GM12878 (cell line): ENCODE results near the gene PAN3. TPM values are rescaled to one million over a fixed set of nuclear protein-coding genes. Genes with fewer than 3 reads are reported as not detected.

Experiments used
- ATAC-seq: fragments of 200-7000 bp; cut with Tn5 transposase; 3 replicates; pipeline ENCODE4 v1.9.1; 2020; ENCODE audit warnings: mild to moderate bottlenecking, moderate library complexity
- BruUV-seq: library from RNA; stranded (reverse); fragments of 400-500 nt; replicated peaks from 2 replicates; lab custom pipeline; 2021; lab: Mats Ljungman, UMichigan
- CTCF ChIA-PET: fragments of 300-600 bp; sonication (Branson Sonifier 250); formaldehyde crosslinking; extraction: SDS; loops from one replicate; lab custom pipeline; 2021; ENCODE audit warnings: inconsistent platforms; lab: Yijun Ruan, JAX
- POLR2A ChIA-PET: fragments of 350-600 bp; formaldehyde crosslinking; extraction: SDS; loops from one replicate; lab custom pipeline; 2021; ENCODE audit warnings: inconsistent platforms; lab: Charles Lee
- RAD21 ChIA-PET: fragments of 300-600 bp; sonication (Branson Sonifier 250); formaldehyde crosslinking; loops from one replicate; lab custom pipeline; 2023; ENCODE audit warnings: antibody characterized with exemption; ENCODE audit not compliant: unreplicated experiment; lab: Charles Lee
- SMC1A ChIA-PET: fragments of 300-600 bp; sonication (Branson Sonifier 250); formaldehyde crosslinking; loops from one replicate; lab custom pipeline; 2023; ENCODE audit not compliant: unreplicated experiment, uncharacterized antibody; lab: Charles Lee
- DNase-seq: peaks from one replicate; pipeline ENCODE4 v3.0.0-alpha.2; 2011; ENCODE audit warnings: low read depth, low spot score
- FAIRE-seq: peaks from 3 replicates; lab custom pipeline; 2011; peaks lifted over from hg19 to GRCh38; lab: Jason Lieb, UNC
- H2AFZ ChIP-seq: 2 replicates; pipeline ENCODE4 v1.6.0; 2011; ENCODE audit warnings: low read depth, low read length, control low read depth; ENCODE audit not compliant: control insufficient read depth
- H3K27ac ChIP-seq: 2 replicates; pipeline ENCODE4 v1.5.1; 2011; ENCODE audit warnings: control low read depth; ENCODE audit not compliant: control insufficient read depth, insufficient read depth
- H3K27me3 ChIP-seq, 2 experiments: replicated peaks in 1 of 2; 2 replicates each; pipeline versions ENCODE4 v1.6.0 to v1.6.1; 2011; ENCODE audit warnings: low read length in 1 of 2; ENCODE audit not compliant: control insufficient read depth in 2 of 2, insufficient read depth in 2 of 2
- H3K36me3 ChIP-seq, 2 experiments: 2 replicates each; pipeline ENCODE4 v1.5.1; 2011; ENCODE audit warnings: low read length in 1 of 2; ENCODE audit not compliant: control insufficient read depth in 2 of 2, insufficient read depth in 2 of 2
- H3K4me1 ChIP-seq: 2 replicates; pipeline ENCODE4 v1.6.1; 2011; ENCODE audit warnings: mild to moderate bottlenecking, low read length, moderate library complexity, mixed read lengths; ENCODE audit not compliant: control insufficient read depth, insufficient read depth
- H3K4me2 ChIP-seq: 2 replicates; pipeline ENCODE4 v1.6.0; 2011; ENCODE audit warnings: control low read depth; ENCODE audit not compliant: control insufficient read depth, insufficient read depth
- H3K4me3 ChIP-seq: fragments of 200-600 bp; sonication (generic); 2 replicates; pipeline ENCODE4 v1.5.1; 2016
- H3K79me2 ChIP-seq: 2 replicates; pipeline ENCODE4 v1.6.0; 2011; ENCODE audit warnings: low read length; ENCODE audit not compliant: control insufficient read depth, insufficient read depth
- H3K9ac ChIP-seq: 2 replicates; pipeline ENCODE4 v1.8.0; 2011; ENCODE audit warnings: low read length, control low read depth, mixed read lengths; ENCODE audit not compliant: control insufficient read depth, insufficient read depth
- H3K9me3 ChIP-seq: replicated peaks from 3 replicates; pipeline ENCODE4 v1.5.1; 2011; ENCODE audit warnings: mild to moderate bottlenecking, low read length; ENCODE audit not compliant: control insufficient read depth, insufficient read depth
- H4K20me1 ChIP-seq: 2 replicates; pipeline ENCODE4 v1.6.0; 2011; ENCODE audit not compliant: control insufficient read depth, insufficient read depth
- CEBPZ ChIP-seq: fragments of 150-350 bp; IDR thresholded peaks from 2 replicates; pipeline ENCODE4 v1.6.1; 2016; ENCODE audit warnings: low read depth, low read length
- FOXK2 ChIP-seq: fragments of 450-650 bp; IDR thresholded peaks from 2 replicates; pipeline ENCODE4 v1.6.1; 2017; ENCODE audit warnings: mild to moderate bottlenecking, moderate library complexity
- FOXM1 ChIP-seq: IDR thresholded peaks from 2 replicates; pipeline ENCODE4 v1.6.1; 2012; ENCODE audit warnings: low read depth, mild to moderate bottlenecking, inconsistent platforms, low read length, moderate library complexity
- MLLT1 ChIP-seq: fragments of 450-650 bp; IDR thresholded peaks from 2 replicates; pipeline ENCODE4 v1.6.1; 2016; ENCODE audit warnings: mild to moderate bottlenecking
- MYC ChIP-seq: IDR thresholded peaks from 2 replicates; pipeline ENCODE4 v1.6.1; 2011; ENCODE audit warnings: mild to moderate bottlenecking, low read length, moderate library complexity, inconsistent platforms; ENCODE audit not compliant: insufficient read depth, insufficient replicate concordance, insufficient read length, severe bottlenecking
- NFYB ChIP-seq: IDR thresholded peaks from 2 replicates; pipeline ENCODE4 v1.6.1; 2011; ENCODE audit warnings: low read depth, mild to moderate bottlenecking, low read length, improper control_type of control experiment, moderate library complexity; ENCODE audit not compliant: insufficient read depth
- PKNOX1 ChIP-seq: fragments of 450-650 bp; IDR thresholded peaks from 2 replicates; pipeline ENCODE4 v1.6.1; 2016; ENCODE audit warnings: mild to moderate bottlenecking
- POU2F2 ChIP-seq: IDR thresholded peaks from 3 replicates; pipeline ENCODE4 v1.6.1; 2011; ENCODE audit warnings: low read depth, mild to moderate bottlenecking, low read length, borderline replicate concordance
- RAD51 ChIP-seq: fragments of 450-650 bp; IDR thresholded peaks from 2 replicates; pipeline ENCODE4 v1.6.1; 2016; ENCODE audit warnings: moderate library complexity, mild to moderate bottlenecking, inconsistent platforms
- RB1 ChIP-seq: fragments of 450-650 bp; formaldehyde crosslinking; IDR thresholded peaks from 2 replicates; pipeline ENCODE4 v1.6.1; 2017; ENCODE audit warnings: mild to moderate bottlenecking, borderline replicate concordance
- RELA ChIP-seq: fragments of 450-650 bp; IDR thresholded peaks from 2 replicates; pipeline ENCODE4 v1.8.0; 2014; ENCODE audit warnings: borderline replicate concordance; ENCODE audit not compliant: partially characterized antibody
- SPI1 ChIP-seq: IDR thresholded peaks from 2 replicates; pipeline ENCODE4 v1.6.1; 2011; ENCODE audit warnings: low read depth, mild to moderate bottlenecking, low read length, moderate library complexity, borderline replicate concordance; ENCODE audit not compliant: insufficient read depth
- ZBTB4 ChIP-seq: fragments of 450-650 bp; formaldehyde crosslinking; IDR thresholded peaks from 2 replicates; pipeline ENCODE4 v1.4.0; 2022; ENCODE audit warnings: mild to moderate bottlenecking, moderate library complexity
- WGBS: methylation state at CpG from one replicate; pipeline ENCODE4 v1.1.6; 2016; ENCODE audit warnings: low lambda C conversion rate; ENCODE audit not compliant: insufficient replicate concordance, insufficient coverage; ENCODE audit errors: missing lambda C conversion rate; 5-methylcytosine and 5-hydroxymethylcytosine counted together
- in situ Hi-C: fragments of 300-500 bp; cut with MboI; formaldehyde crosslinking; loops from 9 replicates; pipeline ENCODE4 v1.14.3; 2018; ENCODE audit warnings: mixed read lengths
- intact Hi-C: fragments of 100-400 bp; cut with micrococcal nuclease; formaldehyde crosslinking; loops from one replicate; pipeline ENCODE4 v1.14.2; 2022; ENCODE audit not compliant: unreplicated experiment
- polyA plus RNA-seq, 11 experiments: library from polyadenylated mRNA; depleted of rRNA in 4 of 11; unstranded in 6 of 11; stranded (reverse) in 5 of 11; fragments of >200 nt; fragmentation: Nextera tagmentation in 4 of 11; fragmentation: Illumina TruSeq in 1 of 11; extraction: Ambion mirVana in 4 of 11; extraction: Trizol in 1 of 11; gene quantifications; 1 replicate in 1 of 11; 2 replicates in 10 of 11; pipeline versions ENCODE4 v1.2.1 to v1.2.3, GENCODE V29; 2011 to 2016; ENCODE audit warnings: inconsistent platforms in 2 of 11, missing spikeins in 2 of 11, low read depth in 1 of 11
- total RNA-seq, 4 experiments: library from RNA; depleted of rRNA in 3 of 4; stranded (reverse); fragments of >200 nt in 3 of 4; fragmentation: Illumina TruSeq in 1 of 4; extraction: Trizol in 1 of 4; gene quantifications; 2 replicates each; pipeline versions ENCODE4 v1.2.1 to v1.2.3, GENCODE V29; 2013 to 2021

PAN3 gene
- total and polyA plus RNA-seq, 10 of the 15 experiments (the other 5 are each of a cell fraction or from before 2014, with no cell fraction given), result 13.0 to 33.3 (median 19.9) TPM

DNA sequence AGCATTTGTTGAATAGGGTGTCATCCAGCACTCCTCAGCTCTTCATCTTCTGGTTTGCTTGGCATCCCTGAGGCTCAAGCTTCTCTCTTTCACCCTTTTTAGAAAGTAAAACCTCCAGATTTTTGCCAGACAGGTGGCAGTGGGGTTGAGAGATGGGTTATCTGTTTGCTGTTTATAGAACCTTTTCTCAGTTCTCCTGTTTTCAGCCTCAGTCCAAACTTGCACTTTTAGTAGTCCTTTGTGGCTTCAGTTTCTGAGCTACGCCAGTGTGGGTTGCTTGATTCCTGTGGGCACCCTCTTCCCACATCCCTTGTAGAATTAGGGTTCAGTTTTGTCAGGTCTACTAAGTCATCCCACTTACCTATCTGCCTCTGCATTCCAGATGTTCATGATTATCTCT is 147.9 kb downstream of the PAN3 start (continued):
- no peak for TF ChIP-seq CEBPZ
- TF ChIP-seq FOXM1, result peak; percentile 68; the same call in 1 of the 2 replicates
- TF ChIP-seq SPI1, result 0 out of 2 replicates have a peak, but pooled peaks have one; percentile 27
- TF ChIP-seq MLLT1, result no peak

DNA sequence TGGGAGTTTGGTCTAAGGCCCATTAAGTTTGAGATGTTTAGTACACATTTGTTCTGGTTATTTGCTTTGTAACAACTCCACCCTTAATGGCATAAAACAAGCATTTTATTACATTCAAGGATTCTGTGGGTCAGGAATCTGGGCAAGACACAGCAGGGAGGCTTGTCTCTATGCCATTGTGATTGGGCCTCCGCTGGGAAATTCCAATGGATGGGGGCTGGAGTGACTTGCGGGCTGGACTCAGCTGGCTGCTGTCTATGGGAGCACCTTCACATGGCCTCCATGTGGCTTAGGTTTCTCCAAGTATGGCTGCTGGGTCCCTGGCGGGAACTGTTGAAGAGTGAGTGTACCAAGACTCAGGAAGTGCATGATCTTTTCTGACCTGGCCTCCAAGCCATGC is 159.0 kb downstream of the PAN3 start:
- H3K9me3 ChIP-seq, result no peaks in the 10 kb centered on the region
- no TSS peak for BruUV-seq
- H3K4me3 ChIP-seq, result no peak overlapping the region
- POLR2A ChIA-PET, result no interaction called here
- ATAC-seq, result no peak
- no peaks in the 10 kb centered on the region for H3K27me3 ChIP-seq
- H3K9ac ChIP-seq, result no peak overlapping the region
- no peaks in the 10 kb centered on the region for H4K20me1 ChIP-seq
- SMC1A ChIA-PET, result no interaction called here
- no peak overlapping the region for H3K4me2 ChIP-seq
- no peaks in the 10 kb centered on the region for H3K4me1 ChIP-seq
- FAIRE-seq, result no peak
- no peak overlapping the region for H3K27ac ChIP-seq
- RAD21 ChIA-PET, result no interaction called here
- peaks cover 0 to 6% of the 10 kb centered on the region in 2 experiments; a peak in 3 of 4 replicates for H3K36me3 ChIP-seq
- intact Hi-C loops (no loop called here), in situ Hi-C loops (no loop called here)
- 97% methylated on average over 3 of the region's 3 CpGs for WGBS
- DNase-seq, result no peak
- no peak overlapping the region for H2AFZ ChIP-seq
- no peaks in the 10 kb centered on the region for H3K79me2 ChIP-seq
- CTCF ChIA-PET, result no interaction called here
- TF ChIP-seq FOXK2 (no peak), RB1 (no peak), PKNOX1 (no peak), POU2F2 (no peak), RELA (no peak), ZBTB4 (CRISPR knock-in tag) (no peak), NFYB (no peak), MYC (no peak), RAD51 (no peak)
